ENCODE data around the gene MYCBP. TPM values are rescaled to one million over a fixed set of nuclear protein-coding genes. Genes with fewer than 3 reads are reported as not detected.

MYCBP gene
- total RNA-seq, 1 experiment from 2014 or later = 34.3 TPM

DNA sequence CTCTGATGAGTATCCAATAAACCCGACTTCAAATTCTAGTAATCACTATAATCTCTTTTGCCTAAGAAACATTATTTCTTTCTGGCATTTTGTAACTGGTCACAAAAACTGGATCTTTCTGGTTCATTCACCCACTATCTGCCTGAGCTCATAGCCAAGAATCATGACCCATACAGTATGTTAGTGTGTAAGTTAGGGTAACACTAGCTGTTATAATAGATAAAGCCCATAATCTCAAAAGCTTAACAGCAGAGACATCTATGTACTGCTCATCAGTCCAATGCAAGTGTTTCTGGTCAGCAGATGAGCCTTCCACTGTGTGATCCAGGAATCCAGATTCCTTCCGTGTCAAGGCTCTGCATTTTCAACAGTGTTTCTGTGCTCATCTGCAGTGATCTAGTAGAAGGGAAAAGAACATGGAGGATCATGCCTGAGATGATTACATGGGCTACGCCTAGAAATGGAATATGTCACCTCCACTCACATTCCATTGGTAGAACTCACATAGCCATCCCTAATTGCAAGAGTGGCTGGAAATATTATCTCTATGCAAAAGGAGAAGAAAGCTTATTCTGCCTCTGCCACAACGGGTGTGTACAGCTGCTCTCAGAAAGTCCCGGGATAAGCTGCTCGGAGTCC lies 41.3 kb downstream of the MYCBP start:
- in situ Hi-C loops (cut with HindIII; ENCODE audit: low sequenced_read_pairs) = no loop called here
- DNase-seq (ENCODE audit: low spot score) = no peak

GRCh38 chr1:38829368-38829767 lies 43.8 kb downstream of the MYCBP start:
- no peak for DNase-seq (ENCODE audit: low spot score)
- in situ Hi-C loops (cut with HindIII; ENCODE audit: low sequenced_read_pairs) = no loop called here

DNA sequence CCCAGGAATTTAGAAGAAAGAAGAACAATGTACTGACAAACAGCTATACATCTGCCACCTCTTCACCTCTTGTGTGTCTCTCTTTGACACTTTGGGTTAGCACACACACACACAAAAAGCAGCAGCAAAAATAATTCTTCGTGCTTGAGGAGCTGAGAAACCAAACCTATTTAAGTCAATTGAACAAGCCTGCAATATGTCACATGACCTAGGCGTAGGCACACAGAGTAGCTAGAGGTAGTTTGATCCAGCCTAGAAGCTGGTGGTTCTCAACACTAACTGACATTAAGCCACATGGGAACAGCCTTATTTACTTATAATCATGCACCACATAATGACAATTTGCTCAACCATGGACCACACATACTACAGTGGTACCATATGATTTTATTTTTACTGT lies 45.8 kb downstream of the MYCBP start:
- in situ Hi-C loops (cut with HindIII; ENCODE audit: low sequenced_read_pairs) = no loop called here
- DNase-seq (ENCODE audit: low spot score) = no peak

DNA sequence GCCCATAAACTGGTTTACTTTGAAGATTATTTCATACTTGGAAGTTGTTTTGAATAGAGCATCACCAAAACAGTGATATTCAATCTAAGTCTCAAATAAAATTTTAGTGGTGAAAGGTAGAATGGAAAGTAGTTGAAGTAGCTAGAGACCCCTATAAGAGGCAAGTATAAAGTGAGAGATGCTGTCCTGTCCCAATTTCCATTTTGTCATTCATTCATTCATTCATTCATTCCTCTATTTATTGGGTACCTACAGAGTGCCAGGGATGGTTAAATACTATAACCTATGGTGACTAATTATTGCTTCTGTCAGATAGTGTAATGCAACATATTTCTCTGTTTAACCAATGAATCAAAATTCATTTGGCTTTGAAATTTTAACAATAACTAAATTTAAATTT lies 46.3 kb downstream of the MYCBP start:
- in situ Hi-C loops (cut with HindIII; ENCODE audit: low sequenced_read_pairs) = no loop called here
- DNase-seq (ENCODE audit: low spot score) = no peak

GRCh38 chr1:38826262-38826661 lies 46.9 kb downstream of the MYCBP start:
- no peak for DNase-seq (ENCODE audit: low spot score)
- in situ Hi-C loops (cut with HindIII; ENCODE audit: low sequenced_read_pairs) = no loop called here

DNA sequence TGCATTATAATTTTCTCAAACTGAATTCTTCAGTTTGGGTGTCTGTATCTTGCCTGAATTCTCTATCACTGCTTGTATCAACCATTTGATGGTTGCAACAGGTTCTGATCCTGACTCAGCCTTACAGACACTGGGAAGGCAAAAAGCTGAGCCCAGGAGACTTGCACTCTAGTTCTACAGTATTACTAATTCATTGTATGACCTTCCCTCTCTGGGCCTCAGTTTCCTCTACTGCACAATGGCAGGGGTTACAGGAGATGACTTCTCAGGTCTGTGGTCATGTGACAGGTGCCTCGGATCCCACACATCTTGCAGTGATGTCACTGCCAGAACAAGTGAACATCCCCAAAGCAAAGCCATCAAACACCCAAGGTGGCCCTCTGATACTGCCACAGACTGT lies 52.3 kb downstream of the MYCBP start:
- in situ Hi-C loops (cut with HindIII; ENCODE audit: low sequenced_read_pairs) = no loop called here
- no peak for DNase-seq (ENCODE audit: low spot score)

DNA sequence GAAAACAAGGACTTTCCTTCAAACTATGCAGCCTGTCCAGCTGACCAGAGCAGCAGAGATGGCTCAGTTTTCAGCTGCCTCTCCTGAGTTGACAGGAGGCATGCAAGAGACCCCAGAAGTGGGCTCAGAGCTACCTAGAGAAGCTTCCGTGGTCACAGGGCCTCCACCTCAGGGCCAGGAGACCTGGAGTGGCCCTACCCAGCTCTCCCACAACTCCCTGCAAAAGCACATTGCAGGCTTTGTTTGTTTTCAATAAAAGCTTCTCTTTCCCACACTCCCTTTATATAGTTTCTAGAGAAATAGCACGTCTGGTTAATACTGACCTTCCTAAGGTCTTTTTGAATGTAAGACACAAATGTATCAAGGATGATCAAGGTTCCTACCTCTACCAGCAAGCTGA lies 53.6 kb downstream of the MYCBP start:
- DNase-seq (ENCODE audit: low spot score) = no peak
- in situ Hi-C loops (cut with HindIII; ENCODE audit: low sequenced_read_pairs) = no loop called here

DNA sequence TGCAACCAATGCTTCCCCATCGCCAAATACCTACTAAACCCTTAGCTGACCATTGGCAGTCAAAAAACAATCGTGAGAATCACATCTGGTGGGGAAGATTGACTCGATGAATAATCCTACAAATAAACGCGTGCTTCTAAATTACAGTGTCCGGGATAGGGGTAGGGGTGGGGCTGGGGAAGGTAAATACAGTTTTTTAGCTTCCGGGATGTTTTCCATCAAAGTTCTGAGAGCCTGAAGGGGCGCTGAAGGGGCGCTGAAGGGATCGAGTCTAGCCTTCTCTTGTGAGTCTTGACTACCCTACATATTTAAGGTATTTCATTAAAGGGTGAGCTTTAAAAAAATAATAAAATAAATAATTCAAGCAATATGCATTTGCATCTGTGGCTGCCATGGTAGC lies 54.1 kb downstream of the MYCBP start:
- in situ Hi-C loops (cut with HindIII; ENCODE audit: low sequenced_read_pairs) = no loop called here
- no peak for DNase-seq (ENCODE audit: low spot score)

DNA sequence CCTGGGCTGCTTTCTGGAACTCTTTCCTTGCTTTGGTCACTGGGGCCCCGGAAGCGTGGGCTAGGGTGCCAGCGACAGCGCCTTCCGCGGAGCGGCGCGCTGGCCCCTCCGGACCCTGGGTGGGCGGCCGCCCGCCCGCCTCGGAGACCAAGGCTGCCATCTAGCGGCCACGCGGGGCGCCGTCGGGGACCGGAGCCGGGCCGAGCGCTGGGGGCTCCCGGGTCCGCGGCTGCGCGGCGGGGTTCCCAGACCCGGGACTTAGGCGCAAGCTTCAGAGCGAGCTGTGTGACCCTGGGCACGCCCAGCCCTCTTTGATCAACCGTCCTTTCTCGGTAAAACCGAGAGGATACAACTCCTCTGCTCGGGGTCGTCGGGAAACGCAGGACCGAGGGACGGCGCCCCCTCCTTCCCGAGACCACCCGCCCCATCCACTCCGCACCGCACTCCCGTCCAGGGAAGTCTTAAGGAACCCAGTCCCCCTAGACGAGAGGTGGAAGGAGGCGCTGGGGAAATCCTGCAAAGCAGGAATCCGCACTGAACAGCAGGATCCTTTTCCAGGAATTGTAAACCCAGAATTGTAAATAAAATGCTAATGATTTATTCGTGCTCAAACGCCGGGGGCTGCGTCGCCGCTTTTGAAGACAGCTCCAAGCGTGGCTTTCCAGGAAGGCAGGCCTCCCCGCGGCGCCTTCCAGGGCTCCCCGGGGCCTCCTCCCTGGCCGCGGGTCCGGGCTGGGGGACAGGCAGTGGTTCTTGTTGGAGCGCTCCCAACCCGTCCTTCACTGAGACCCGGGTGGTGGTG lies 54.8 kb downstream of the MYCBP start:
- DNase-seq (ENCODE audit: low spot score) = no peak
- in situ Hi-C loops (cut with HindIII; ENCODE audit: low sequenced_read_pairs) = no loop called here

DNA sequence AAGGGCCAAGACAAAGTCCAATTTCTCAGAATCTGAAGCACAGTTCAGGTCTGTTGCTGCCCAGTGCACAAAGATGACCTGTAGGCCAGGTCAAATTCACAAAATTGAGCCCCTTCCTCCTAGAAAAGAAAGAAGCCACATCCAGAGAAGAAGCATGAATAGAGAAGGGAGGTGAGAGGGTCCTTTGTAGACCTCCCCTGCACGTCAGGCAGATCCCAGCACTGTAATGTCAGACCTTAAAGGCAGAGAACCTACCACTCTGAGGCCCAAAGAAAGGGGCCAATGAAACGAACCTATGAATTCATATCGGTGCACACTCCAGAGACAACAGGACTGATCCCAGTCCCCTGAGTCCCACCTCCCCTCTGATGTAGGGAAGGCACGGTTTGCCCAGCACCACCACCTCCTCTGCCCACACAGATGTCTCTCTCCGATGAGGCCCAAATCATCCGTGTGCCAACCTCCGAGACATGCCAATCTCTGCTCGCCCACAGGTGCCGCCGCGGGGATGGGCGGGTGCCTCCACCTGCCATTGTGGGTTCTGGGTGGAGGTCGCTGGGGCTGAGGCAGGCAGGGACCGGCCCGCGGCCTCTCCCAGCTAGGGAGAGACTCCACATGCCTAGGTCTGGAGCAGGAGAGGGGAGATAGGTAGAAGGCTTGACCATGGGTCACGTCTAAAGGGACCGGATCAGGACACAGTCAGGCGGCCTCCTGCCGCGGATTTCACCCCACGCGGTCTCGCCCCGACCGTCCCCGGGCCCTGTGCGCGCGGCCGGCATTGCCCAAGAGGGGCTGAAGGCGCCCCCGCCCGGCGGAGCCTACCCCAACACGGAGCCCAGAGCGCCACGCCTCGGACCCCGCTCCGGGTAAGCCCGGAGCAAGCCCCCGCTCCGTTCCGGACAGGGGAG lies 55.6 kb downstream of the MYCBP start:
- DNase-seq (ENCODE audit: low spot score) = no peak
- in situ Hi-C loops (cut with HindIII; ENCODE audit: low sequenced_read_pairs) = no loop called here

- in situ Hi-C loops (cut with HindIII; ENCODE audit: low sequenced_read_pairs) = no loop called here
- DNase-seq (ENCODE audit: low spot score) = no peak
Measured at GRCh38 chr1:38815903-38816627, 57.1 kb downstream of the MYCBP start.

- in situ Hi-C loops (cut with HindIII; ENCODE audit: low sequenced_read_pairs) = no loop called here
- no peak for DNase-seq (ENCODE audit: low spot score)
Measured at GRCh38 chr1:38814984-38815464, 58.1 kb downstream of the MYCBP start.

DNA sequence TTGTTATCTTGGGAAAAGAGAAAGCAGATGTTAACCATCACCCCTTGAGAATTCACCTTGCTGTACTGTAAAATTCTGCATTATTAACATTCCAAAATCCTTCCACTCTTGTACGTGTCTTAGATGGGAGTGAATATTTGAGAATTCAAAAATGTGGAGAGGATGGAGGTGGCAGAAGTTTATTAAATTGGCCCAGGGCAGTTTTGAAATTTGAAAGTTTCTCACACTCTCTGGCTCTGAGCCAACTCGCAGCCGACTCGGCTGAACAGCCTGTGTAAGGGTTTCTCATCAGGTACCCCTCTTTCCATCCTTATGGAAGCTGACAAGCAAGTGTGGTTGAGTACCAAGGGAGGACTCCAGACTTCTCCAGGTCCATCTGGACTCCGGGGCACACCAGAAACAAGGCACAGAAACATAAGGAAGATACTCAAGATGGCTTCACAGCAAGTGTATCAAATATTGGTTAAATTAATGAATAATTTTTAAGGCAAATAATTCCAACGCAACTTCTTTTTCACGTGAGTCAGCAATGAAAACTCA lies 58.6 kb downstream of the MYCBP start:
- in situ Hi-C loops (cut with HindIII; ENCODE audit: low sequenced_read_pairs) = no loop called here
- no peak for DNase-seq (ENCODE audit: low spot score)

GRCh38 chr1:38812981-38813380 lies 60.2 kb downstream of the MYCBP start:
- in situ Hi-C loops (cut with HindIII; ENCODE audit: low sequenced_read_pairs) = no loop called here
- no peak for DNase-seq (ENCODE audit: low spot score)

Other genes starting within 250 kb of the MYCBP start
- 22.2 and 29.8 TPM in 2 replicates for gene RRAGC, start 13.6 kb downstream of the MYCBP start, total RNA-seq (2014; rRNA removed; shearing (Covaris generic))
- not detected in 2 replicates for gene GJA9, start 8.2 kb upstream of the MYCBP start, total RNA-seq (2014; rRNA removed; shearing (Covaris generic))
- gene RHBDL2, start 68.5 kb upstream of the MYCBP start, total RNA-seq (2014; rRNA removed; shearing (Covaris generic)) = 4.5 TPM in 1 of 2 replicates, not detected in the other
- gene AKIRIN1, start 117.9 kb upstream of the MYCBP start, total RNA-seq (2014; rRNA removed; shearing (Covaris generic)) = 76.7 and 107 TPM in 2 replicates
- 764 and 816 TPM in 2 replicates for gene NDUFS5, start 153.0 kb upstream of the MYCBP start, total RNA-seq (2014; rRNA removed; shearing (Covaris generic))

All from G401 (cell line).